VCaP (cell line): ENCODE measurements around the gene SDK1.

Experiments
- H3K27ac ChIP-seq: fragments of 450-650 bp; 2 replicates; pipeline ENCODE4 v1.5.1; 2017
- TF ChIP-seq, protein P1 (sequence below): fragments of 450-650 bp; conservative IDR thresholded peaks from 2 replicates; pipeline ENCODE4 v1.5.1; 2017; ENCODE audit warnings: mild to moderate bottlenecking, moderate library complexity

SDK1 gene

GRCh38 chr7:3668743-3669142 is 367.7 kb downstream of the SDK1 start:
- no peak overlapping the region for H3K27ac ChIP-seq

GRCh38 chr7:3670898-3671297 is 369.8 kb downstream of the SDK1 start:
- H3K27ac ChIP-seq, result no peak overlapping the region
- TF ChIP-seq, protein P1, sequence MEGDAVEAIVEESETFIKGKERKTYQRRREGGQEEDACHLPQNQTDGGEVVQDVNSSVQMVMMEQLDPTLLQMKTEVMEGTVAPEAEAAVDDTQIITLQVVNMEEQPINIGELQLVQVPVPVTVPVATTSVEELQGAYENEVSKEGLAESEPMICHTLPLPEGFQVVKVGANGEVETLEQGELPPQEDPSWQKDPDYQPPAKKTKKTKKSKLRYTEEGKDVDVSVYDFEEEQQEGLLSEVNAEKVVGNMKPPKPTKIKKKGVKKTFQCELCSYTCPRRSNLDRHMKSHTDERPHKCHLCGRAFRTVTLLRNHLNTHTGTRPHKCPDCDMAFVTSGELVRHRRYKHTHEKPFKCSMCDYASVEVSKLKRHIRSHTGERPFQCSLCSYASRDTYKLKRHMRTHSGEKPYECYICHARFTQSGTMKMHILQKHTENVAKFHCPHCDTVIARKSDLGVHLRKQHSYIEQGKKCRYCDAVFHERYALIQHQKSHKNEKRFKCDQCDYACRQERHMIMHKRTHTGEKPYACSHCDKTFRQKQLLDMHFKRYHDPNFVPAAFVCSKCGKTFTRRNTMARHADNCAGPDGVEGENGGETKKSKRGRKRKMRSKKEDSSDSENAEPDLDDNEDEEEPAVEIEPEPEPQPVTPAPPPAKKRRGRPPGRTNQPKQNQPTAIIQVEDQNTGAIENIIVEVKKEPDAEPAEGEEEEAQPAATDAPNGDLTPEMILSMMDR, result no peak

More at GRCh38 chr7:3668743-3669142, 367.7 kb downstream of the SDK1 start:
- TF ChIP-seq, protein P1, result no peak

- H3K27ac ChIP-seq, result no peak overlapping the region
- TF ChIP-seq, protein P1, result no peak
These were observed 372.5 kb downstream of the SDK1 start for GRCh38 chr7:3673524-3673923.

DNA sequence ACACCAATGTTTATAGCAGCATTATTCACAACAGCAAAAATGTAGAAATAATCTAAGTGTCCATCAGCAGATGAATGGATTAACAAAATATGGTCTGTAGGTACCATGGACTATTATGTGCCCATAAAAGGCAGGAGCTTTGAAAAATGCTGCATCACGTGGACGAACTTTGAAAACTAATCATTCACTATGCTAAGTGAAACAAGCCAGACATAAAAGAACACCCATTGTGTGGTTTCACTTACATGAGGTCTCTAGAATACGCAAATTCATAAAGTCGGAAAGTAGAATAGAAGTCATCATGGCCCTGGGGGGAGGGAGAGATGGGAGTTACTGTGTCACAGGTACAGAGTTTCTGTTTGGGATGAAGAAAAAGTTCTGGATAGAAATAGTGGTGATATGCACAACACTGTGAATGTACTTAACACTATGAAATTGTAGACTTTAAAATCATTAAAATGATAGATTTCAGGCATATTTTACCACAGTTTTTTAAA is 377.3 kb downstream of the SDK1 start:
- TF ChIP-seq, protein P1, result no peak

GRCh38 chr7:3682028-3682710 is 381.1 kb downstream of the SDK1 start:
- TF ChIP-seq, protein P1, result no peak
- H3K27ac ChIP-seq, result no peak overlapping the region

More for the DNA sequence above, 377.3 kb downstream of the SDK1 start:
- H3K27ac ChIP-seq, result no peak overlapping the region

GRCh38 chr7:3683546-3684539 is 382.8 kb downstream of the SDK1 start:
- no peak overlapping the region for H3K27ac ChIP-seq
- TF ChIP-seq, protein P1, result no peak

DNA sequence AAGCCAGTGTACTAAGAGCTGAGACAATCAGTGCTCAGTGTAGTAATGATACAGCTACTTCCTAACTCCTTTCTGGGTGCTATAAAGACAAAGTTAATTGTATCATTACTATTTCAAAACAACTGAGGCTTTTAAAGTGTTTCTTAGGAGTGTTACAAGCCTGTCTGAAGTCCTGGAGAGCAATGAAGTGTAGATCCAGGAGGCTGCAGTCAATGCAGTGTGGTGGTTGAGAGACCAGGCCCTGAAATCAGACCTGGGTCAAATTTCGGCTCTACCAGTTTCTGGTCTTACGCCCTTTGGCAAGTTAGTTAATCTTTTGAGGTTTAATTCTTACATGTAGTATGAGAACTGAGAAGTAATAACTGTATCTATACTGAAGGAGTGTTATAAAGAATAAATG is 387.0 kb downstream of the SDK1 start:
- TF ChIP-seq, protein P1, result no peak
- no peak overlapping the region for H3K27ac ChIP-seq
